Mesendoderm (in vitro differentiated cells): ENCODE measurements around the gene AFDN.
A peak's percentile ranks its signal among the peaks of the same experiment; 100 is the strongest.

Experiments used
- DNase-seq: peaks from one replicate; pipeline ENCODE4 v3.0.0; 2013
- H2AK5ac ChIP-seq: 2 replicates; pipeline ENCODE4 v1.6.1; 2013; ENCODE audit warnings: low read length, inconsistent platforms
- H2BK120ac ChIP-seq: 2 replicates; pipeline ENCODE4 v1.6.1; 2013; ENCODE audit warnings: low read depth, mild to moderate bottlenecking, low read length, moderate library complexity, mixed read lengths
- H2BK15ac ChIP-seq: replicated peaks from 2 replicates; pipeline ENCODE4 v1.6.1; 2013; ENCODE audit warnings: low read depth, mild to moderate bottlenecking, moderate library complexity
- H2BK5ac ChIP-seq: 2 replicates; pipeline ENCODE4 v1.6.1; 2013; ENCODE audit warnings: low read length, inconsistent platforms
- H3K18ac ChIP-seq: 2 replicates; pipeline ENCODE4 v1.6.1; 2013; ENCODE audit warnings: mild to moderate bottlenecking, low read length, mixed read lengths
- H3K23ac ChIP-seq: one replicate; pipeline ENCODE4 v1.6.1; 2013; ENCODE audit warnings: low read length
- H3K27ac ChIP-seq: 2 replicates; pipeline ENCODE4 v1.5.1; 2013; ENCODE audit warnings: low read depth, mild to moderate bottlenecking, inconsistent platforms, low read length, moderate library complexity
- H3K27me3 ChIP-seq: 2 replicates; pipeline ENCODE4 v1.6.1; 2013; ENCODE audit warnings: low read length, control low read depth, mild to moderate bottlenecking, inconsistent platforms; ENCODE audit not compliant: insufficient read depth, poor library complexity
- H3K36me3 ChIP-seq: 2 replicates; pipeline ENCODE4 v1.6.1; 2013; ENCODE audit warnings: low read length, inconsistent platforms; ENCODE audit not compliant: control insufficient read depth, insufficient read depth
- H3K4ac ChIP-seq: one replicate; pipeline ENCODE4 v1.6.1; 2013; ENCODE audit warnings: low read depth, mild to moderate bottlenecking, low read length, moderate library complexity
- H3K4me1 ChIP-seq: 2 replicates; pipeline ENCODE4 v1.6.1; 2013; ENCODE audit warnings: low read depth, low read length, inconsistent platforms; ENCODE audit not compliant: control insufficient read depth
- H3K4me2 ChIP-seq: 2 replicates; pipeline ENCODE4 v1.6.1; 2013; ENCODE audit warnings: low read length
- H3K4me3 ChIP-seq: 2 replicates; pipeline ENCODE4 v1.5.1; 2013; ENCODE audit warnings: mild to moderate bottlenecking, low read length
- H3K56ac ChIP-seq: one replicate; pipeline ENCODE4 v1.6.1; 2013; ENCODE audit warnings: low read length
- H3K79me1 ChIP-seq: 2 replicates; pipeline ENCODE4 v1.6.1; 2013; ENCODE audit warnings: low read length, inconsistent platforms
- H3K79me2 ChIP-seq: 2 replicates; pipeline ENCODE4 v1.6.1; 2013; ENCODE audit warnings: mild to moderate bottlenecking, low read length; ENCODE audit not compliant: control insufficient read depth, insufficient read depth
- H3K9ac ChIP-seq: 2 replicates; pipeline ENCODE4 v1.6.1; 2013; ENCODE audit warnings: low read length, inconsistent platforms
- H4K5ac ChIP-seq: one replicate; pipeline ENCODE4 v1.6.1; 2013; ENCODE audit warnings: low read length
- H4K8ac ChIP-seq: one replicate; pipeline ENCODE4 v1.6.1; 2013; ENCODE audit warnings: low read depth, mild to moderate bottlenecking, control low read depth, low read length, moderate library complexity
- WGBS: extraction: QIAGEN DNeasy Blood & Tissue Kit; methylation state at CpG from one replicate; pipeline ENCODE4 v1.1.7; 2013; ENCODE audit warnings: low lambda C conversion rate, missing lambda C conversion rate; ENCODE audit not compliant: insufficient coverage; ENCODE audit errors: extremely low coverage; 5-methylcytosine and 5-hydroxymethylcytosine counted together

The AFDN gene

DNA sequence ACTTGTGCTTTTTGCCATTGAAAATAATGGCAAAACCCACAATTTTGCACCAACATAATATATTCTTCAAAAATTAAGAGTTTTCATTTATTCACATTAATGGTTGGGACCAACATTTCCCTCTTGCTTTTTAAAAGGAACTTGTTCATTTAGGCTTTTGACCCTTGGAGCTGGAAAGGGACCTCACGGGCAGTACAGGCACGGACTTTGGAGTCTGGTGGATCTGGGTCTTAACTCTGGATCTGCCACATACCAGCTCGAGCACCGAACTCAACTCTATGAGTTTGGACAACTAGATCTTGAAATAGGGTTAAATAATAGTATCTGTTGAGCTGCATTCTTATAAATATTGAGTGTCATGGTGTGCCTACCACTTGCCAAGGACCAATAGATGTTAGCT lies 37.2 kb downstream of the AFDN start:
- Histone ChIP-seq H4K8ac (no peak overlapping the region), H3K36me3 (no peaks in the 10 kb centered on the region), H3K4ac (no peak overlapping the region), H4K5ac (no peak overlapping the region), H3K23ac (no peak overlapping the region), H3K56ac (no peak overlapping the region), H3K27ac (no peak overlapping the region), H2BK15ac (no peak overlapping the region), H3K9ac (no peak overlapping the region), H3K4me3 (no peak overlapping the region), H2BK120ac (no peak overlapping the region), H3K79me1 (peaks cover 11% of the 10 kb centered on the region), H3K27me3 (no peaks in the 10 kb centered on the region), H3K18ac (no peak overlapping the region), H3K4me1 (peaks cover 10% of the 10 kb centered on the region), H2BK5ac (no peak overlapping the region), H2AK5ac (no peak overlapping the region), H3K79me2 (peaks cover 49% of the 10 kb centered on the region), H3K4me2 (no peak overlapping the region)
- WGBS, result no CpG with 5 or more reads among the region's 4 CpGs
- DNase-seq, result no peak

DNA sequence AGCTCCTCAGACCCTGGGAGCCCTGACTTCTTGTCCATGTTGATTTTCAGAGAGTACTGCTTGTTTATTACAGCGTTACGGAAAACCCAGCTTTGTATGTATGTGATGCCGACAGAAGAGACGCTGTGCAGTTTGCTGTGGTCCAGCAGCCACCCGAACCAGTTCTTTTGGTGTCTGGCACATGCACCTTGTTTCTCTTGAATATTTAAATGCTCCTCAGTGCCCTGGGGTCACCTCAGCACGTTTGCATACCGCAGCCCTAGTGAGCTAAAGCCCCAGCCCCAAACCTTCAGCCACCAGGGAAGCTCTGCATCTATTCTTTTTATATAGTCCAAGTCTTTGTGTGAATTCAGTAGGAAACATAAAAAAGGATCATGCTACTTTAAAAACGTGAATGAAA lies 39.9 kb downstream of the AFDN start:
- no peaks in the 10 kb centered on the region for H3K27me3 ChIP-seq
- H3K36me3 ChIP-seq, result no peaks in the 10 kb centered on the region
- no peak overlapping the region for H4K8ac ChIP-seq
- no peaks in the 10 kb centered on the region for H3K4me1 ChIP-seq
- H3K9ac ChIP-seq, result no peak overlapping the region
- peak overlapping the region; percentile 12 for H3K27ac ChIP-seq
- H3K23ac ChIP-seq, result no peak overlapping the region
- H3K4me3 ChIP-seq, result no peak overlapping the region
- WGBS, result no CpG with 5 or more reads among the region's 8 CpGs
- H2BK120ac ChIP-seq, result no peak overlapping the region
- no peak overlapping the region for H2BK15ac ChIP-seq
- H3K18ac ChIP-seq, result no peak overlapping the region
- no peak overlapping the region for H3K56ac ChIP-seq
- no peak for DNase-seq
- H3K79me2 ChIP-seq, result peaks cover 34% of the 10 kb centered on the region
- H3K4me2 ChIP-seq, result no peak overlapping the region
- no peak overlapping the region for H2BK5ac ChIP-seq
- H3K79me1 ChIP-seq, result peaks cover 16% of the 10 kb centered on the region
- H3K4ac ChIP-seq, result no peak overlapping the region
- no peak overlapping the region for H4K5ac ChIP-seq
- no peak overlapping the region for H2AK5ac ChIP-seq

DNA sequence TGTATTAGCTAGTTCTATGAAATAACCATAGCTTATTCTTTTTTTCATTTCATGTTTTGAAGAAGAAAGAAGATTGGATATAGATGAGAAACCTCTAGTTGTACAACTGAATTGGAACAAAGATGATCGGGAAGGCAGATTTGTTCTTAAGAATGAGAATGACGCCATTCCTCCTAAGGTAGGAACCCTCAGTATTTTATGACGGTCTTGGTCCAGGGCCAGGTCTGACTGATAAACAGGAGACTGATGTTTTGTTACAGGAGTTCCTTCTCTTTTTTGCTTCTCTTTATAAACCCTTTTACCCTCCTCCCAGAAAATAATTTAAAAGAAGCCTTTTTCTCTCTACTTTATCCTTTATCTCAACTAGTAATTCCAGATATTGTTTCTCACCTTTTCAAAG lies 43.6 kb downstream of the AFDN start:
- no CpG with 5 or more reads among the region's 3 CpGs for WGBS
- H2BK120ac ChIP-seq, result no peak overlapping the region

DNA sequence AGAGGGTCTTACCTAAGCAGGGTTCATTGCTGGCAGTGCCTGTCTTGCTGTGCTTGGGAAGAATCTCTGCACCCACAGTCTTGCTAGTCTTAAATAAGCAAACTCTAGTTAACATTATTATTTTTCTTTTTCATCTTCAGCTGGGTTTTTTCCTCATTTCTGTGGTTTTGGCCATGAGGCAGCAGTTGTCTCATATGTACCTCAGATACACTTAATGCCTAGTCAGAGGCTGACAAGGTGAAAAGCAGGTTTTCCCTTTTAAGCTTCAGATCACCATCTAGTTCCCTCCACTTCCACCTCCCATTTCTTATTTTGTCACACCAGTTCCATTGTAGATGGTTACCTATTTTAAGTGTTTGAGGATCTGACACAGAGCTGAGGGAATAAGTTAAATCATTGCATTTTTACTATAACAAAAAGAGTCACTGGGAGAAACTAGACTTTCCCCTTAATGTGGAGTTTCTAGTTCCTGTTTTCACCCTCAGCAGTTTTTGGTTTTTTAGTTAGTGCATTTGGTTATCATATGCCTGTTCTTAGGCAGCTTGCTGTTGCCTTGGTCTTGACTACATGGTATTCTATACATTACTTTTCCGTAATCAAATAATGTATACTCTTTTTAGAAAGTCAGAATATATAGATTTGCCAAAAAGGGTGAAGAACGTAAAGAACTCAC lies 46.0 kb downstream of the AFDN start:
- H3K79me1 ChIP-seq, result peaks cover 16% of the 10 kb centered on the region
- peaks cover 8% of the 10 kb centered on the region for H3K36me3 ChIP-seq
- no peak overlapping the region for H2BK15ac ChIP-seq
- WGBS, result no CpG with 5 or more reads among the region's 2 CpGs
- H3K18ac ChIP-seq, result no peak overlapping the region
- no peak overlapping the region for H3K4me2 ChIP-seq
- H3K27me3 ChIP-seq, result no peaks in the 10 kb centered on the region
- DNase-seq, result no peak
- H4K5ac ChIP-seq, result no peak overlapping the region
- no peak overlapping the region for H3K9ac ChIP-seq
- H3K4me1 ChIP-seq, result no peaks in the 10 kb centered on the region
- H3K27ac ChIP-seq, result no peak overlapping the region
- H3K56ac ChIP-seq, result no peak overlapping the region
- H2AK5ac ChIP-seq, result no peak overlapping the region
- H3K23ac ChIP-seq, result no peak overlapping the region
- no peak overlapping the region for H3K4ac ChIP-seq
- no peak overlapping the region for H2BK120ac ChIP-seq
- H3K4me3 ChIP-seq, result no peak overlapping the region
- peaks cover 7% of the 10 kb centered on the region for H3K79me2 ChIP-seq
- H2BK5ac ChIP-seq, result no peak overlapping the region
- no peak overlapping the region for H4K8ac ChIP-seq

More for the DNA sequence above, 43.6 kb downstream of the AFDN start:
- Histone ChIP-seq H4K5ac (no peak overlapping the region), H3K4me2 (no peak overlapping the region), H3K27me3 (no peaks in the 10 kb centered on the region), H3K23ac (no peak overlapping the region), H3K4me3 (no peak overlapping the region), H3K27ac (no peak overlapping the region), H3K4ac (no peak overlapping the region), H3K79me1 (peaks cover 16% of the 10 kb centered on the region), H4K8ac (no peak overlapping the region), H2BK15ac (no peak overlapping the region), H3K18ac (no peak overlapping the region), H3K79me2 (peaks cover 10% of the 10 kb centered on the region), H3K9ac (no peak overlapping the region), H2BK5ac (no peak overlapping the region), H2AK5ac (no peak overlapping the region), H3K4me1 (no peaks in the 10 kb centered on the region), H3K36me3 (peaks cover 5% of the 10 kb centered on the region), H3K56ac (no peak overlapping the region)
- DNase-seq, result no peak

DNA sequence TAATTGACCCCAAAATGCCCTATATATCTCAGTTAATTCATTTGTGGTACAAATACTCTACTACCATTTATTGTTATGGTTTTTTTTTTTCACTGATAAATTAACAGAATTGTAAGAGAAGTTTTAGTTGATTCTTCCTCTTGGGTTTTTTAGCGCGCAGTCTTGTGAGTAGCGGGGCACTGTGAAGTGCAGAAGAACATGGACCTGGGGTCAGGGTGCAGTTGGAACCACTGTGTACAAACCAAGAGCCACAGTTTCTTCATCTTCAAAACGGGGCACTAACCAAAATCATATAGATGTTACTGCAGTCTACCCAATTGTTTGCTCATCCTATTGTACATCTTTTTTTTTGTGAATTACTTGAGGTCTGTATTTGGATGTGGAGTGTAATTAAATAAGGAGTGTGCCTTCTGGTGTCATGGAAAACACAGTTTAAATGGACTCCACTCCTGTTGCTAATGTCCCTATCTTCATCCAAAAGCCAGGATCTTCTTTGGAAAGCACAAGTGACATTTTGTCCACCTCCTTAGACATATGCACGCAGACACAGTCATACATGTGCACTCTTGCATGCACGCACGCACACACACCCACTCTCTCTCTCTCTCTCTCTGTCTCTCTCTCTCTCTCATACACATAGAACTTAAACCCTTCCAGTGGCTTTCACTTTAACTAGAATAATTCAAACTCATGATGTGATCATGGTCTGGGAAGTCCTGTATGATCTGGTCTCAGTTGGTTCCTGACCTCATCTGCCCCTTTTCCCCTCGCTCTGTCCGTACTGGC lies 51.5 kb downstream of the AFDN start:
- H2BK120ac ChIP-seq, result no peak overlapping the region
- H4K5ac ChIP-seq, result no peak overlapping the region
- no peak overlapping the region for H3K27ac ChIP-seq
- no peak overlapping the region for H4K8ac ChIP-seq
- H2BK15ac ChIP-seq, result no peak overlapping the region
- no peaks in the 10 kb centered on the region for H3K79me2 ChIP-seq
- H2AK5ac ChIP-seq, result no peak overlapping the region
- H3K18ac ChIP-seq, result peak overlapping the region; percentile 64
- H3K9ac ChIP-seq, result no peak overlapping the region
- H3K4me1 ChIP-seq, result peaks cover 4% of the 10 kb centered on the region
- no peak overlapping the region for H3K23ac ChIP-seq
- no peaks in the 10 kb centered on the region for H3K27me3 ChIP-seq
- no peak overlapping the region for H2BK5ac ChIP-seq
- peaks cover 4% of the 10 kb centered on the region for H3K36me3 ChIP-seq
- no peak for DNase-seq
- H3K56ac ChIP-seq, result no peak overlapping the region
- no peak overlapping the region for H3K4ac ChIP-seq
- no peak overlapping the region for H3K4me2 ChIP-seq
- no CpG with 5 or more reads among the region's 9 CpGs for WGBS
- peaks cover 5% of the 10 kb centered on the region for H3K79me1 ChIP-seq
- no peak overlapping the region for H3K4me3 ChIP-seq
